Astrocyte (in vitro differentiated cells and primary cell): Measurements from ENCODE around the gene ZNF892. TPM values are rescaled to one million over a fixed set of nuclear protein-coding genes. Genes with fewer than 3 reads are reported as not detected.
A peak's percentile ranks its signal among the peaks of the same experiment; 100 is the strongest.

Experiments
- DNase-seq: peaks from one replicate; pipeline ENCODE4 v3.0.0-alpha.2; 2010; ENCODE audit warnings: low read depth
- FAIRE-seq: peaks from 2 replicates; lab custom pipeline; 2011; peaks lifted over from hg19 to GRCh38; lab: Jason Lieb, UNC
- H2AFZ ChIP-seq: 2 replicates; pipeline ENCODE4 v1.6.0; 2012; ENCODE audit warnings: low read depth, low read length, inconsistent platforms
- H3K27ac ChIP-seq: 2 replicates; pipeline ENCODE4 v1.5.1; 2011; ENCODE audit warnings: low read depth, low read length, inconsistent platforms
- H3K27me3 ChIP-seq: 2 replicates; pipeline ENCODE4 v1.6.0; 2011; ENCODE audit warnings: low read length, inconsistent platforms; ENCODE audit not compliant: insufficient read depth
- H3K36me3 ChIP-seq: 2 replicates; pipeline ENCODE4 v1.5.1; 2011; ENCODE audit warnings: low read length, inconsistent platforms; ENCODE audit not compliant: insufficient read depth
- H3K4me1 ChIP-seq: 2 replicates; pipeline ENCODE4 v1.5.1; 2011; ENCODE audit warnings: low read length, inconsistent platforms; ENCODE audit not compliant: insufficient read depth
- H3K4me2 ChIP-seq: 2 replicates; pipeline ENCODE4 v1.6.0; 2012; ENCODE audit warnings: low read length, inconsistent platforms
- H3K4me3 ChIP-seq: 2 replicates; pipeline ENCODE4 v1.5.1; 2011; ENCODE audit warnings: low read depth, mild to moderate bottlenecking, low read length, inconsistent platforms; ENCODE audit not compliant: insufficient read depth
- H3K79me2 ChIP-seq: 2 replicates; pipeline ENCODE4 v1.6.0; 2012; ENCODE audit warnings: mild to moderate bottlenecking, low read length, inconsistent platforms; ENCODE audit not compliant: insufficient read depth
- H3K9ac ChIP-seq: 2 replicates; pipeline ENCODE4 v1.6.0; 2012; ENCODE audit warnings: mild to moderate bottlenecking, low read length, inconsistent platforms
- H3K9me3 ChIP-seq: 2 replicates; pipeline ENCODE4 v1.5.1; 2012; ENCODE audit warnings: low read depth, mild to moderate bottlenecking, low read length, inconsistent platforms; ENCODE audit not compliant: insufficient read depth
- H4K20me1 ChIP-seq: 2 replicates; pipeline ENCODE4 v1.6.0; 2012; ENCODE audit warnings: low read length, inconsistent platforms; ENCODE audit not compliant: insufficient read depth
- H3K27ac Mint-ChIP-seq: one replicate; pipeline ENCODE4 v1.8.0; 2021; ENCODE audit warnings: mild to moderate bottlenecking, mixed read lengths; ENCODE audit not compliant: unreplicated experiment
- H3K27me3 Mint-ChIP-seq: one replicate; pipeline ENCODE4 v1.8.0; 2021; ENCODE audit warnings: low read depth, mixed read lengths; ENCODE audit not compliant: unreplicated experiment
- H3K36me3 Mint-ChIP-seq: one replicate; pipeline ENCODE4 v1.8.0; 2021; ENCODE audit warnings: low read depth, mixed read lengths; ENCODE audit not compliant: unreplicated experiment
- H3K4me1 Mint-ChIP-seq: one replicate; pipeline ENCODE4 v1.8.0; 2021; ENCODE audit warnings: low read depth, mixed read lengths; ENCODE audit not compliant: unreplicated experiment
- H3K4me3 Mint-ChIP-seq: one replicate; pipeline ENCODE4 v1.8.0; 2021; ENCODE audit warnings: mild to moderate bottlenecking, moderate library complexity, mixed read lengths; ENCODE audit not compliant: unreplicated experiment
- H3K9me3 Mint-ChIP-seq: one replicate; pipeline ENCODE4 v1.8.0; 2021; ENCODE audit warnings: mild to moderate bottlenecking, mixed read lengths; ENCODE audit not compliant: unreplicated experiment
- EZH2 ChIP-seq: IDR thresholded peaks from 2 replicates; pipeline ENCODE4 v1.6.1; 2012; ENCODE audit warnings: mild to moderate bottlenecking, low read length, inconsistent platforms; ENCODE audit not compliant: insufficient read depth
- total RNA-seq: library from RNA; stranded (reverse); gene quantifications from 2 replicates; pipeline ENCODE4 v1.2.1, GENCODE V29; 2021
- TF ChIP-seq, protein P1 (sequence below): IDR thresholded peaks from 2 replicates; pipeline ENCODE4 v1.5.1; 2011; ENCODE audit warnings: low read depth, mild to moderate bottlenecking, inconsistent platforms, low read length, moderate library complexity; ENCODE audit not compliant: insufficient read depth

Gene ZNF892
- total RNA-seq, 1 donor from 2014 or later, result 4.8 TPM

DNA sequence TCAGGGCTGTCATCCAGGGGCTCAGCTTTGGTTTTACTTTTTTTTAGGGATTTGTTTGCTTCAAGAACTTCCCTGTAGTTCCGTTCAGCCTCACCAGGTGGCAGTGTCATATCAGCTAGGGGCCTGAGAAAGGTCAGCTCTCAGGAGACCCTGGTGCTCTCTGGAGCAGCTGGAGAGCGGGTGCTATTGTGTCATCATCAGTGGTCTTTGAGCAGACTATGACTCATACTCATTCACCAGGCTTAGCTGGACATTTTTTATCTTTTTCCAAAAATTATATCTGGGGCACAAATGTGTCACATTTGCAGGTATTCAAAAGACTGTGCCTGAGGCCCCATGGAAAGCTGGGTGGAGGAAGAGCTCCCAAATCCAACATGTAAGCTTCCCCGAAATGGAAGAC, 24.4 kb downstream of the ZNF892 start:
- no peak overlapping the region for H3K4me2 ChIP-seq

DNA sequence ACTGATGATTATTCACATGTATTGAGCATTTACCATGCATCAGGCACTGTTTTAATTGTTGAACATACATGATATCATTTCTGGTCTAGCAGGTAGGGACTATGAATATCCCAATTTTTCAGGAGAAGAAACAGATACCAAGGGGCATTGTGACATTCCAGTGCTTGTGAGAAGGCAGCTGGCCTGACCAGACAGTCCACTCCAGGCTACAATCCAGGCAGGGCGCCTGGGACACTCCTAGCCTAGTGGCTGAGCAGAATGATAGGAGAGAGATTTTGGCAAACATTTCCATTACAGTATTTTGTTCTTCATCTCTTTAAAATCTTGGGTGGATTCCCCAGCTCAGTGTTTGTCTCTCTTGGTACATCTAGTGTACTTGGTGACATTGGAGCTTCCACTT, 24.9 kb downstream of the ZNF892 start:
- H3K36me3 Mint-ChIP-seq, result no peaks in the 10 kb centered on the region
- H3K9me3 Mint-ChIP-seq, result peaks cover 17% of the 10 kb centered on the region
- H3K27me3 Mint-ChIP-seq, result peaks cover 10% of the 10 kb centered on the region
- DNase-seq (no peak), FAIRE-seq (no peak)
- H3K4me3 Mint-ChIP-seq, result no peak overlapping the region
- Histone ChIP-seq H2AFZ (no peak overlapping the region), H3K27me3 (no peaks in the 10 kb centered on the region), H3K4me1 (no peaks in the 10 kb centered on the region), H4K20me1 (no peaks in the 10 kb centered on the region), H3K27ac (no peak overlapping the region), H3K9me3 (no peaks in the 10 kb centered on the region), H3K36me3 (no peaks in the 10 kb centered on the region), H3K4me2 (no peak overlapping the region), H3K9ac (no peak overlapping the region), H3K79me2 (no peaks in the 10 kb centered on the region), H3K4me3 (no peak overlapping the region)
- TF ChIP-seq EZH2, result no peak
- no peaks in the 10 kb centered on the region for H3K4me1 Mint-ChIP-seq
- H3K27ac Mint-ChIP-seq, result no peak overlapping the region

More for the DNA sequence above, 24.4 kb downstream of the ZNF892 start:
- H3K9me3 ChIP-seq, result no peaks in the 10 kb centered on the region
- Mint-ChIP-seq H3K36me3 (no peaks in the 10 kb centered on the region), H3K27me3 (peaks cover 10% of the 10 kb centered on the region), H3K9me3 (peaks cover 17% of the 10 kb centered on the region), H3K4me1 (no peaks in the 10 kb centered on the region), H3K27ac (peak overlapping the region; percentile 12), H3K4me3 (no peak overlapping the region)
- H4K20me1 ChIP-seq, result no peaks in the 10 kb centered on the region
- H3K36me3 ChIP-seq, result no peaks in the 10 kb centered on the region
- TF ChIP-seq EZH2, result no peak
- TF ChIP-seq, protein P1, sequence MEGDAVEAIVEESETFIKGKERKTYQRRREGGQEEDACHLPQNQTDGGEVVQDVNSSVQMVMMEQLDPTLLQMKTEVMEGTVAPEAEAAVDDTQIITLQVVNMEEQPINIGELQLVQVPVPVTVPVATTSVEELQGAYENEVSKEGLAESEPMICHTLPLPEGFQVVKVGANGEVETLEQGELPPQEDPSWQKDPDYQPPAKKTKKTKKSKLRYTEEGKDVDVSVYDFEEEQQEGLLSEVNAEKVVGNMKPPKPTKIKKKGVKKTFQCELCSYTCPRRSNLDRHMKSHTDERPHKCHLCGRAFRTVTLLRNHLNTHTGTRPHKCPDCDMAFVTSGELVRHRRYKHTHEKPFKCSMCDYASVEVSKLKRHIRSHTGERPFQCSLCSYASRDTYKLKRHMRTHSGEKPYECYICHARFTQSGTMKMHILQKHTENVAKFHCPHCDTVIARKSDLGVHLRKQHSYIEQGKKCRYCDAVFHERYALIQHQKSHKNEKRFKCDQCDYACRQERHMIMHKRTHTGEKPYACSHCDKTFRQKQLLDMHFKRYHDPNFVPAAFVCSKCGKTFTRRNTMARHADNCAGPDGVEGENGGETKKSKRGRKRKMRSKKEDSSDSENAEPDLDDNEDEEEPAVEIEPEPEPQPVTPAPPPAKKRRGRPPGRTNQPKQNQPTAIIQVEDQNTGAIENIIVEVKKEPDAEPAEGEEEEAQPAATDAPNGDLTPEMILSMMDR, result peak; percentile 79
- no peak overlapping the region for H3K27ac ChIP-seq
- no peak overlapping the region for H3K4me3 ChIP-seq
- FAIRE-seq, result no peak
- H3K4me1 ChIP-seq, result no peaks in the 10 kb centered on the region
- H3K9ac ChIP-seq, result no peak overlapping the region
- H3K27me3 ChIP-seq, result no peaks in the 10 kb centered on the region
- peak; percentile 46 for DNase-seq
- H2AFZ ChIP-seq, result no peak overlapping the region
- H3K79me2 ChIP-seq, result no peaks in the 10 kb centered on the region

DNA sequence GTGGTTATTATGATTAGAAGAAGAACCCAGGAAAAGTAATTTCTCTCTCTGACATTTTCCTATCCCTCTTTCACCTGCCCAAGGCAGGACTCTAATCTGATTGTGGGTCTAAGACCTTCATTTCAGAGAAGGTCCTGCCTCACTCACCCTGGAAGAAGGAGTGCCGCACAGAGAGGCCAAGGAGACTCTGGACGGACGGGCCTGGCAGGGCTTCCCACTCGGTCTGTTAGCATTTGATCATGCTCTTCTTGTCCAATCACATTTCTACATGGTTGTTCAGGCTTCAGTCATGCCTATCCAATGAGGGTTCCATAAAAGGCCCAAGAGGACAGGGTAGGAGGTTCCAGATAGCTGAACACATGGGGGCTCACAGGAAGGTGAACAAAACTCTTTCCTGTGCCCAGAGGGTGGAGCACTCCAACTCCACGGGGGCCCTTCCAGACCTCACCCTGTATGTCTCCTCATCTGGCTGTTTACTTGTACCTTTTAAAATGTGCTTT, 27.0 kb downstream of the ZNF892 start:
- H3K27me3 Mint-ChIP-seq, result peaks cover 6% of the 10 kb centered on the region
- H3K9ac ChIP-seq, result no peak overlapping the region
- H3K36me3 ChIP-seq, result no peaks in the 10 kb centered on the region
- TF ChIP-seq, protein P1, result no peak
- TF ChIP-seq EZH2, result no peak
- DNase-seq, result no peak
- no peaks in the 10 kb centered on the region for H3K4me1 ChIP-seq
- H3K4me1 Mint-ChIP-seq, result no peaks in the 10 kb centered on the region
- H2AFZ ChIP-seq, result no peak overlapping the region
- no peaks in the 10 kb centered on the region for H3K9me3 ChIP-seq
- no peak overlapping the region for H3K4me3 ChIP-seq
- no peaks in the 10 kb centered on the region for H3K79me2 ChIP-seq
- H3K36me3 Mint-ChIP-seq, result no peaks in the 10 kb centered on the region
- peaks cover 16% of the 10 kb centered on the region for H3K9me3 Mint-ChIP-seq
- no peak overlapping the region for H3K27ac ChIP-seq
- H3K4me3 Mint-ChIP-seq, result no peak overlapping the region
- H4K20me1 ChIP-seq, result no peaks in the 10 kb centered on the region
- no peak for FAIRE-seq
- no peak overlapping the region for H3K4me2 ChIP-seq
- H3K27ac Mint-ChIP-seq, result no peak overlapping the region
- no peaks in the 10 kb centered on the region for H3K27me3 ChIP-seq
